ENCODE measurements around the gene ARPC4.

ARPC4 gene

GRCh38 chr3:9793161-9793781 lies 389 bp downstream of the ARPC4 start:
- FAIRE-seq: no peak

GRCh38 chr3:9794400-9794799 lies 1.5 kb downstream of the ARPC4 start:
- FAIRE-seq: no peak

GRCh38 chr3:9795207-9795606 lies 2.3 kb downstream of the ARPC4 start:
- no peak for FAIRE-seq

- no peak for FAIRE-seq
Observed at GRCh38 chr3:9797196-9797945, 4.5 kb downstream of the ARPC4 start.

DNA sequence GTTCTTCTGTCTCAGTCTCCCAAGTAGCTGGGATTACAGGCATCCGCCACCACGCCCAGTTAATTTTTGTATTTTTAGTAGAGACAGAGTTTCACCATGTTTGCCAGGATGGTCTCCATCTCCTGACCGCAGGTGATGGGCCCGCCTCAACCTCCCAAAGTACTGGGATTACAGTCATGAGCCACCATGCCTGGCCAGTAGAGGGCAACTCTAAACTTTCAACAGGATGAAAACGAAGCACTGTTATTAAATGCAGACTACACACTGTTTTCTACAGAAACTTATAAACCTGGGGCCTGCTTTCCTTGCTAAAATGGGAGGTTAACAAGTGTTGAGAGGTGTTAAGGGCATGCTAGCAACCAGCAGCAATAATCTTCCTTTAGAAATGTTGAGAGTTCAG lies 7.6 kb downstream of the ARPC4 start:
- FAIRE-seq: no peak

DNA sequence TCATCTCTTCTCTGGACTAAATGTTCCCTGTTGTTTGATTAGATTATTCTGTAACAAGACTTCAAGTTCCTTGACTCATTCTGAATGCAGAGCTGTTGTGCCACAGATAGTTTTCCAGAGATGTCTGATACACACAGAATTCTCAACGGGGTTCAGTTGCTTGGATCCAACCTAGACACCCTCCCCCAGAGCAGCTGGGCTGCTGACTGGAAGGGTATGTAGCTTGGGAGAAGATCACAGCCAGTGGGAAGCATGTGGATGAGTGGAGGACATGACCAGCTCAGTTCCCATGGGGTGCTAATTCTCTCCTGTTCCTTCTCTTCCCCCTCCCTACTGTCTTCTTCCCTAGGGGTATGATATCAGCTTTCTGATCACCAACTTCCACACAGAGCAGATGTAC lies 10.6 kb downstream of the ARPC4 start:
- FAIRE-seq: no peak

GRCh38 chr3:9804996-9805395 lies 12.1 kb downstream of the ARPC4 start:
- no peak for FAIRE-seq

GRCh38 chr3:9806137-9806536 lies 13.3 kb downstream of the ARPC4 start:
- FAIRE-seq: no peak

GRCh38 chr3:9806688-9807589 lies 14.1 kb downstream of the ARPC4 start:
- FAIRE-seq: no peak

GRCh38 chr3:9807981-9808344 lies 15.1 kb downstream of the ARPC4 start:
- no peak for FAIRE-seq

DNA sequence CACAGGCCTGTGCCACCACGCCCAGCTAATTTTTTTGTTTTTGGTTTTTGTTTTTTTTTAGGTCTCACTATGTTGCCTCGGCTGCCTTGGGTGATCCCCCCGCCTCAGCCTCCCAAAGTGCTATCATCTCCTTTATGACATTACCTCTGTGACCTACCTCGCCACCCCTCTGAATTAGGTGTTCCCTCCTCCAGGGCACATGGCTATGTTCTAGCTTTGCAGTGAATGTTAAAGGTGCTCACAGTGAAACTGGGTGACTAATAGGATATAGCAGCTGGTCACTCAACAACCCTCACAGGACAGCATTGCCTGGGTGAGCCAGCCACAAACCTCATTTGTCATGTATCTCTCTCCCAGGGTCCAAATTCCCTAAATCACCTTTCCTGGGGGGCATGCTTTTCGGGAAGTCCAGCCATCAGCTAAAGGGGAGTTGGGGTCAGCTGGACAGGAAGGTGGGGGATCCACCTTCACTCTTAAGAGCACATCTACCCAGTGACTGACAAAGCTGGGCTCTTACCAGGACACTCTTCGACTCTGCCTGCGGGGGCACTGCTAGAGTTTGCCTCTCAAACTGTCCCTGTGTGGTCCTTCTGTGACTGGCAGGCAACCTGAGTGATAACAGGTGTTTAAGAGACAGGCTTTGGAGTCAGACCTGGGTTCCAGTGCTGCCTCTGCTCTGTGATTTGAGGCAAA lies 15.6 kb downstream of the ARPC4 start:
- FAIRE-seq: no peak

DNA sequence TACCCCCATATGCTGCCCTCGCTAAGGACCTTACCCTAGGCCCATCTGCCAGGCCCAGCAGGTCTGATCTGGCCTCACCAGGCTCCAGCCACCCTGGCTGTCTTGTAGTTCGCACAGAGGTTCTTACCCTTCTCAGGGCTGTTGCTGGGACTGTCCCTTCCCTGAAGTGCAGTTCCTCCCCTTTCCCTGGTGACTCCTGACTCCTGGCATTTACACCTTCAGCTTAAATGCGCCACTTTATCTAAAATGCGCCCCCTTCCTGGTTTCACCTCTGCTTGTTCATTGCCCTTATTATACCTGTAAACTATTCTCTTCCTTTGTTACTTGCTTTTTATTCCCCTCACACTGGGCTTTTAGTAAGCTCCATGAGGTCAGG lies 16.3 kb downstream of the ARPC4 start:
- FAIRE-seq: no peak

DNA sequence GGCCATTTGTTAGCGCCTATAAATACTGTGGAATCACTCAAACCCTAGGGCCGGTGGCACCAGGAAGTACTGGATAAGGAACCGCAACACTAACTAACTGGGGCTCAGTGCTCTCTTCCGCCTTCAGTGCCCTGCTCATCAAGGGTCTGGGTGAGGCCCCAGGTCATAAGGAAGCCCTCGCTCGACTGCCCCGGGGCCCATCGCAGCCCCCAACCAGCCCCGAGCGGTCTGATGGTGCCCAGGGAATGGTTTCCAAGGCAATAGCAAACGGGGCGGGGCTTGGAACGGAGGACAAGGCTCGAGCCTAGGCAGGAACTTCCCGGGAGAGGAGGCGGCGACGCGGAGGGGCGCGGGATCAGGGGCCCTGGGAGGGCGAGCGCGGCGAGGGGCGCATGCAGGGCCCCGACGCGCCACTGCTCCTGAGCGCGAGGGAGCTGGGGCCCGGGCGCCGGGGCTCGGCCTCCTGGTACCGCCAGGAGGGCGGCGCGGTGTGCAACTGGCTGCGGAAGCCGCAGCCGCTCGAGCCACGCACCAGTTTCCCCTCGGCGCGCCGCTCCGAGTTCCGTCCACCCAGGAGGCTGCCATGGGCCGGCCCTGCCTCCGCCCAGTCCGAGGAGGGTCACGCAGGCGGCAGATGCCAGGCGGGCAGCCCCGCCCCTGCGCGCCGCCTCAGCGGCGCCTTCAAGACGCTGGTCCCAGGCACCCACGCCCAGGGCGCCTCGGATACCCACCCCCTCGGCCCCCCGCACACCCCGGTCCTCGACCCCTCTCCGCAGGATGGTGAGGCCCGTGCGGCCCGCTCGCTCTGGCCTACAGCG lies 16.9 kb downstream of the ARPC4 start, which contains the start of gene TTLL3:
TTLL3 (plus strand) TSS at position 648 of the 818 bp plus-strand sequence. CDS start 400 bp downstream, outside the sequence.
- no peak for FAIRE-seq

- FAIRE-seq: no peak
Observed at GRCh38 chr3:9810433-9810770, 17.5 kb downstream of the ARPC4 start.

DNA sequence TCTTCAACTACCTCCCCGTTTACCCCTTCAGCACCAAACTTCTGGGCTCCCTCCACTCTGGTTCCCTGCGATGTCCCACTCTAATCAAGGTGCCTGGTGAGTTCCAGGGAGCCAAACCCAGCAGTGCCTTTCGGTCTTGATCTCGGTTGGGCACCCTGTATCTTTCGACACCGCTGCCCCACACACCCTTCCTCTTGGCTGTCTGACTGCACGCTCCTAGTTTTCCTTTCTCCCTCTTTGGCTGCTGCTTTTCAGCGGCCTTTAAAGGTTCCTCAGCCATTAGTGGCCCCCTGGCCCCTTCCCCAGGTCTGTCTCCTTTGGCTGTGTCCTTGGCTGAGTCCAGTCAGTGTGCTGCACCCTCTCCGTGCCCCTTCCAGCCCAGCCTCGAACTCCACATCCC lies 18.0 kb downstream of the ARPC4 start:
- no peak for FAIRE-seq

DNA sequence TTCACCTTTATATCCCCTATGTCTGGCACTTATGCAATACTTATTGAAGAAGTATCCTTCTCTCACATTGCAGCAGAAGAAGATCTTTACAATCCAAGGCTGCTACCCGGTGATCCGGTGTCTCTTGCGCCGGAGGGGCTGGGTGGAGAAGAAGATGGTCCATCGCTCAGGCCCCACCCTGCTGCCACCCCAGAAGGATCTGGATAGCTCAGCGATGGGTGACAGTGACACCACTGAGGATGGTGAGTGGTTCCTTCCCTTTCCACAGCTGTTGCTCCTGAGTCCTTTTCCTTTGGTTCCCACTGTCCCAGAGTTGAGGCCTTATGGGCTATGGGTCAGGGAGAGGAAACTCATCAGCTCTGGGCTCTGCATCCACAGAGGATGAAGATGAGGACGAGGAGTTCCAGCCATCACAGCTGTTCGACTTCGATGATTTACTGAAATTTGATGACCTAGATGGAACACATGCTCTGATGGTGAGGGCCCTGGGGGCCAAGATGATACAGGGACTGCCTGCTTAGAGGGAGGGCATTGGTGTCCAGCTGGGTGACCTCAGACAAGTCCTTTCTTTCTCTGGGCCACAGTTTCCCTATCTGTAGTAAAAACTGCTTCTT lies 20.1 kb downstream of the ARPC4 start:
- FAIRE-seq: no peak

- FAIRE-seq: no peak
Observed at GRCh38 chr3:9815986-9816385, 23.1 kb downstream of the ARPC4 start.

GRCh38 chr3:9817436-9817835 lies 24.6 kb downstream of the ARPC4 start:
- no peak for FAIRE-seq

DNA sequence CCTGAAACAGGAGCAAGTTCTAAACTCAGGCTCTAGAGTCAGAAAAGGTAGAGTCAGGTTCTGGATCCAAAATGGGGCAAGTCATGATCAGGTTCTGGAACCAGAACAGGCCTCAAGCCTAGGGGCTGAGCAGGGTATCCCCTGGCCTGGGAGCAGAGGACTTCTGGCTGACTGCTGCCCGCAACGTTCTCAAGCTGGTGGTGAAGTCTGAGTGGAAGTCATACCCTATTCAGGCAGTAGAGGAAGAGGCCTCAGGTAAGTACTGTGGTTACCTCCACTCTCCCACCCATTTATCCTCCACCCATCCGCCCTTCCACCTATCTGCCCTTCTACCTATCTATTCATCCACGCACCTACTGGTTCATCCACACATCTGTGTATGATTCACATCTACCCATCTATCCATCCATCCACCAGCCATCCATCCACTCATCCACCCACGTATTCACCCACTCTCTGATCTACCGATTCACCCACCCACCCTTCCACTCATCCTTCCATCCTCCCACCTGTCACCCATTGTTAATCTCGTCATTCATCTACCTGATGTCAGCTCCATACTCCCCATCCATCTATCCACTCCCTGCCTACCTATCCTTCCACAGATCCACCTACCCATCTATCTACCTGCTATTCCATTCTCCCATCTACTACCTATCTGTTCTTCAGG lies 25.9 kb downstream of the ARPC4 start:
- no peak for FAIRE-seq

DNA sequence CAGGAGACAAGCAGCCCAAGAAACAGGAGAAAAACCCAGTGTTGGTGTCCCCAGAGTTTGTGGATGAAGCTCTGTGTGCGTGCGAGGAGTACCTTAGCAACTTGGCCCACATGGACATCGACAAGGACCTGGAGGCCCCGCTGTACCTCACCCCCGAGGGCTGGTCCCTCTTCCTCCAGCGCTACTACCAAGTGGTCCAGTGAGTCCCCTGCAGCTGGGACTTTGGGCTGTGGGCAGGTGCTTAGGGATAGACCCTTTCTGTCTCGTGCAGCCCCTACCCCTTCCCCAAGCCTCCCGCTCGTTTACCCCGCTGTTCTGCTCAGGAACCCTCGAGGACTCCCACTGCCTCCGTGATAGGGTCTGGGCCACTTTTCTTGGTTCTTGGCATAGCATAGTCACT lies 27.7 kb downstream of the ARPC4 start:
- FAIRE-seq: no peak

GRCh38 chr3:9820946-9821345 lies 28.1 kb downstream of the ARPC4 start:
- FAIRE-seq: no peak

All from G401.6 (cell line).